K562 (cell line): ENCODE data around the gene DNAAF8. TPM values are rescaled to one million over a fixed set of nuclear protein-coding genes. Genes with fewer than 3 reads are reported as not detected.

Experiments
- ATAC-seq: fragments of 200-7000 bp; cut with Tn5 transposase; 3 replicates; pipeline ENCODE4 v1.9.1; 2020; ENCODE audit warnings: moderate library complexity
- BruUV-seq: library from RNA; stranded (reverse); fragments of 400-500 nt; replicated peaks from 2 replicates; lab custom pipeline; 2021; lab: Mats Ljungman, UMichigan
- CTCF ChIA-PET: fragments of 300-600 bp; formaldehyde crosslinking; extraction: SDS; loops from one replicate; lab custom pipeline; 2021; ENCODE audit warnings: low intra/inter-chr PET ratio; lab: Yijun Ruan, JAX
- POLR2A ChIA-PET: fragments of 300-600, 350-650 bp; sonication (Branson Sonifier 250); formaldehyde crosslinking; extraction: SDS; loops from one replicate; lab custom pipeline; 2021; ENCODE audit warnings: antibody characterized with exemption, inconsistent platforms; lab: Yijun Ruan, JAX
- DNase-seq, 4 experiments: peaks; one replicate each; pipeline versions ENCODE4 v3.0.0 to v3.0.0-alpha.2; 2011 to 2018; ENCODE audit warnings: low spot score in 3 of 4, mixed read lengths in 3 of 4; ENCODE audit errors: extremely low read depth in 1 of 4
- FAIRE-seq: peaks from 2 replicates; lab custom pipeline; 2011; peaks lifted over from hg19 to GRCh38; lab: Jason Lieb, UNC
- H2AFZ ChIP-seq: 2 replicates; pipeline ENCODE4 v1.6.0; 2011; ENCODE audit warnings: low read depth, low read length, control low read depth, inconsistent platforms
- H3K27ac ChIP-seq: fragments of 200-600 bp; 3 replicates; pipeline ENCODE4 v1.8.0; 2011; ENCODE audit warnings: low read depth, mild to moderate bottlenecking, control low read depth, inconsistent platforms, low read length, moderate library complexity, mixed read lengths; ENCODE audit errors: extremely low read depth
- H3K27me3 ChIP-seq, 2 experiments: fragments of 300-600 bp in 1 of 2; 2 replicates in 1 of 2; 3 replicates in 1 of 2; pipeline versions ENCODE4 v1.6.0 to v1.8.0; 2011; ENCODE audit warnings: inconsistent platforms in 2 of 2, low read length in 2 of 2, mild to moderate bottlenecking in 1 of 2, mixed read lengths in 1 of 2, moderate library complexity in 1 of 2; ENCODE audit not compliant: control insufficient read depth in 2 of 2, insufficient read depth in 2 of 2
- H3K36me3 ChIP-seq: fragments of 300-600 bp; 3 replicates; pipeline ENCODE4 v1.8.0; 2011; ENCODE audit warnings: mild to moderate bottlenecking, low read length, inconsistent platforms; ENCODE audit not compliant: control insufficient read depth, insufficient read depth
- H3K4me1 ChIP-seq, 2 experiments: fragments of 200-600 bp in 1 of 2; replicated peaks in 1 of 2; 2 replicates in 1 of 2; 3 replicates in 1 of 2; pipeline versions ENCODE4 v1.5.1 to v1.8.0; 2011; ENCODE audit warnings: inconsistent platforms in 2 of 2, low read length in 2 of 2, mild to moderate bottlenecking in 1 of 2, mixed read lengths in 1 of 2, moderate library complexity in 1 of 2; ENCODE audit not compliant: control insufficient read depth in 2 of 2, insufficient read depth in 2 of 2
- H3K4me2 ChIP-seq: 2 replicates; pipeline ENCODE4 v1.6.1; 2011; ENCODE audit warnings: low read length, control low read depth, inconsistent platforms, mixed read lengths; ENCODE audit not compliant: insufficient read depth
- H3K4me3 ChIP-seq: fragments of 200-600 bp; sonication (generic), shearing (Covaris generic); 2 replicates; pipeline ENCODE4 v1.5.1; 2016; ENCODE audit warnings: control low read depth, inconsistent platforms
- H3K79me2 ChIP-seq: fragments of 200-600 bp; 3 replicates; pipeline ENCODE4 v1.8.0; 2011; ENCODE audit warnings: low read length, inconsistent platforms; ENCODE audit not compliant: control insufficient read depth, insufficient read depth
- H3K9ac ChIP-seq, 2 experiments: 2 replicates each; pipeline versions ENCODE4 v1.6.0 to v1.6.1; 2011; ENCODE audit warnings: low read depth in 2 of 2, low read length in 2 of 2, control low read depth in 1 of 2, inconsistent platforms in 1 of 2, mild to moderate bottlenecking in 1 of 2, mixed read lengths in 1 of 2; ENCODE audit not compliant: insufficient read depth in 1 of 2
- H3K9me1 ChIP-seq: one replicate; pipeline ENCODE4 v1.6.0; 2011; ENCODE audit warnings: inconsistent platforms, mild to moderate bottlenecking, low read length, moderate library complexity; ENCODE audit not compliant: control insufficient read depth, insufficient read depth
- H3K9me3 ChIP-seq: replicated peaks from 2 replicates; pipeline ENCODE4 v1.5.1; 2011; ENCODE audit warnings: low read depth, low read length, inconsistent platforms; ENCODE audit not compliant: control insufficient read depth, insufficient read depth
- H4K20me1 ChIP-seq: replicated peaks from 2 replicates; pipeline ENCODE4 v1.6.1; 2011; ENCODE audit warnings: low read length, inconsistent platforms, mixed read lengths; ENCODE audit not compliant: control insufficient read depth, insufficient read depth
- CHD2 ChIP-seq: IDR thresholded peaks from 2 replicates; pipeline ENCODE4 v1.6.1; 2011; ENCODE audit warnings: low read depth, low read length
- DEAF1 ChIP-seq: fragments of 450-650 bp; formaldehyde crosslinking; IDR thresholded peaks from 2 replicates; pipeline ENCODE4 v1.4.0; 2020; ENCODE audit warnings: mild to moderate bottlenecking, moderate library complexity
- LEF1 ChIP-seq: fragments of 450-650 bp; IDR thresholded peaks from 2 replicates; pipeline ENCODE4 v1.6.1; 2016; ENCODE audit warnings: mild to moderate bottlenecking
- MCM5 ChIP-seq: fragments of 450-650 bp; IDR thresholded peaks from 2 replicates; pipeline ENCODE4 v1.6.1; 2016; ENCODE audit warnings: low read depth
- REST ChIP-seq, 2 experiments: fragments of 450-650 bp; formaldehyde crosslinking in 1 of 2; IDR thresholded peaks; 2 replicates each; pipeline versions ENCODE4 v1.4.0 to v1.6.1; 2014 to 2020; ENCODE audit warnings: mild to moderate bottlenecking in 2 of 2, borderline replicate concordance in 1 of 2, low read depth in 1 of 2
- TFAM ChIP-seq: fragments of 250-450 bp; sonication (Bioruptor Pico); conservative IDR thresholded peaks from 2 replicates; pipeline ENCODE4 v1.5.0; 2021; ENCODE audit warnings: mild to moderate bottlenecking, moderate library complexity
- ZNF512 ChIP-seq: IDR thresholded peaks from 2 replicates; pipeline ENCODE4 v1.6.1; 2016; ENCODE audit warnings: missing genetic modification characterization, missing compliant biosample characterization
- ZNF589 ChIP-seq: fragments of 200-800 bp; sonication (Bioruptor generic); IDR thresholded peaks from 2 replicates; pipeline ENCODE4 v1.6.1; 2016; ENCODE audit warnings: low read depth, missing genetic modification characterization, missing compliant biosample characterization
- WGBS: fragments of 100-300 bp; shearing (Covaris generic); methylation state at CpG from one replicate; pipeline ENCODE4 v1.1.6; 2016; ENCODE audit warnings: low coverage, mixed read lengths; ENCODE audit not compliant: insufficient coverage; ENCODE audit errors: missing lambda C conversion rate; 5-methylcytosine and 5-hydroxymethylcytosine counted together
- in situ Hi-C: fragments of 300-500 bp; cut with MboI; formaldehyde crosslinking; loops from 4 replicates; pipeline ENCODE4 v1.15.0; 2018; ENCODE audit warnings: inconsistent platforms, mixed read lengths
- intact Hi-C: fragments of 100-400 bp; cut with micrococcal nuclease; formaldehyde crosslinking; loops from 2 replicates; pipeline ENCODE4 v1.14.2; 2022
- polyA plus RNA-seq, 8 experiments: library from polyadenylated mRNA; depleted of rRNA in 4 of 8; stranded (reverse) in 5 of 8; unstranded in 3 of 8; fragments of >200 nt; fragmentation: Nextera tagmentation in 2 of 8; fragmentation: Illumina TruSeq in 1 of 8; extraction: Ambion mirVana in 2 of 8; extraction: Trizol in 1 of 8; gene quantifications; 2 replicates each; pipeline versions ENCODE4 v1.2.1 to v1.2.3, GENCODE V29; 2011 to 2014; ENCODE audit warnings: inconsistent platforms in 1 of 8, missing spikeins in 1 of 8
- total RNA-seq, 7 experiments: library from RNA; depleted of rRNA in 6 of 7; stranded (reverse); fragments of >200 nt in 6 of 7; fragmentation: Illumina TruSeq in 2 of 7; extraction: Trizol in 2 of 7; gene quantifications; 2 replicates each; pipeline versions ENCODE4 v1.2.1 to v1.2.3, GENCODE V29; 2011 to 2021; ENCODE audit warnings: low replicate concordance in 1 of 7

The DNAAF8 gene
- total and polyA plus RNA-seq, 9 of the 15 experiments (the other 6 are each of a cell fraction or from before 2014, with no cell fraction given): 0.04 to 0.12 (median 0.10) TPM; not detected in 6

- no peak for DNase-seq
- no peak overlapping the region for H3K27ac ChIP-seq
- H3K4me3 ChIP-seq: no peak overlapping the region
- no peaks in the 10 kb centered on the region for H3K36me3 ChIP-seq
- no peaks in the 10 kb centered on the region for H3K9me1 ChIP-seq
- no peak overlapping the region for H3K9ac ChIP-seq
- no peak overlapping the region for H2AFZ ChIP-seq
- H4K20me1 ChIP-seq: no peaks in the 10 kb centered on the region
- in situ Hi-C loops (no loop called here), intact Hi-C loops (no loop called here)
- H3K9me3 ChIP-seq: no peaks in the 10 kb centered on the region
- FAIRE-seq: no peak
- H3K27me3 ChIP-seq: no peaks in the 10 kb centered on the region
- H3K79me2 ChIP-seq: no peaks in the 10 kb centered on the region
- no TSS peak for BruUV-seq
- H3K4me1 ChIP-seq: peaks cover 14 to 21% of the 10 kb centered on the region in 2 experiments; a peak in 4 of 5 replicates
- H3K4me2 ChIP-seq: no peak overlapping the region
- ChIA-PET CTCF (no interaction called here), POLR2A (no interaction called here)
- 51% methylated on average over 21 of the region's 25 CpGs for WGBS
- ATAC-seq: no peak
- TF ChIP-seq ZNF589 (CRISPR knock-in tag) (no peak), LEF1 (no peak), REST (IDR thresholded peaks at IDR 0.05; ENCODE audit: borderline replicate concordance) (no peak), REST (CRISPR knock-in tag; IDR thresholded peaks at IDR 0.05; ENCODE audit: low read depth) (no peak), TFAM (CRISPR knock-in tag) (no peak), MCM5 (no peak), ZNF512 (tag) (no peak), CHD2 (no peak), DEAF1 (no peak)
These were observed 49.1 kb downstream of the DNAAF8 start for GRCh38 chr16:4783251-4783950.
